ENCODE data around the gene GPC5. TPM values are rescaled to one million over a fixed set of nuclear protein-coding genes. Genes with fewer than 3 reads are reported as not detected.

The GPC5 gene
- total RNA-seq, 1 donor from 2014 or later, result 0.07 TPM

DNA sequence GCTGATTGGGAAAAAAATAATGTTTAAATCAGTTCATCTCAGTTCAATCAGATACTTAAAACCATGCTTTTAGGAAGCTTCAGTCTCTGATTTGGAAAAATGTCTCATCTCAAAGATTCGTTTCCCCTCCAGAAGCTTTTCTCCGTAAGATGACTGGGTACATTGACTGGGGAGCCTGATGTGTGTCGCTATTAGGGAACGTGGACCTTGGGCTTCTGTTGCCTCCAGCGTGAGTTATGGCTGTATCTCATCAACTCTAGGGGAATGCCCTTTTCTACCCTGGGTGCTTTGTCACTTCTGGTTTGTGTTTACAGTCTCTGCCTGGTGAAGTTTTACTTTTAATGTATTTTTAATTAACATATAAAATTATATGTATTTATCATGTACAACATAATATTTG lies 1192.7 kb downstream of the GPC5 start:
- no peak overlapping the region for H3K4me2 ChIP-seq
- no peak for DNase-seq (ENCODE audit: low spot score)
- no peaks in the 10 kb centered on the region for H3K27me3 ChIP-seq
- no peaks in the 10 kb centered on the region for H3F3A ChIP-seq (ENCODE audit: low read depth)
- no peaks in the 10 kb centered on the region for H4K20me1 ChIP-seq (ENCODE audit: low read depth)
- no peak overlapping the region for H3K27ac Mint-ChIP-seq
- peaks cover 7% of the 10 kb centered on the region for H3K4me1 Mint-ChIP-seq
- no peaks in the 10 kb centered on the region for H3K79me2 ChIP-seq (ENCODE audit: low read depth)
- no peaks in the 10 kb centered on the region for H3K36me3 Mint-ChIP-seq
- H3K4me1 ChIP-seq, result no peaks in the 10 kb centered on the region
- H3K9me3 ChIP-seq (ENCODE audit: low read depth), result no peaks in the 10 kb centered on the region
- no peak overlapping the region for H3K4me3 ChIP-seq
- H2AFZ ChIP-seq (replicated peaks), result no peak overlapping the region
- no peak overlapping the region for H3K27ac ChIP-seq
- H3K36me3 ChIP-seq, result no peaks in the 10 kb centered on the region
- no peak overlapping the region for H3K9ac ChIP-seq
- TF ChIP-seq EZH2phosphoT487 (IDR thresholded peaks at IDR 0.05) (no peak), EZH2 (IDR thresholded peaks at IDR 0.05) (no peak)
- TF ChIP-seq, protein P1, sequence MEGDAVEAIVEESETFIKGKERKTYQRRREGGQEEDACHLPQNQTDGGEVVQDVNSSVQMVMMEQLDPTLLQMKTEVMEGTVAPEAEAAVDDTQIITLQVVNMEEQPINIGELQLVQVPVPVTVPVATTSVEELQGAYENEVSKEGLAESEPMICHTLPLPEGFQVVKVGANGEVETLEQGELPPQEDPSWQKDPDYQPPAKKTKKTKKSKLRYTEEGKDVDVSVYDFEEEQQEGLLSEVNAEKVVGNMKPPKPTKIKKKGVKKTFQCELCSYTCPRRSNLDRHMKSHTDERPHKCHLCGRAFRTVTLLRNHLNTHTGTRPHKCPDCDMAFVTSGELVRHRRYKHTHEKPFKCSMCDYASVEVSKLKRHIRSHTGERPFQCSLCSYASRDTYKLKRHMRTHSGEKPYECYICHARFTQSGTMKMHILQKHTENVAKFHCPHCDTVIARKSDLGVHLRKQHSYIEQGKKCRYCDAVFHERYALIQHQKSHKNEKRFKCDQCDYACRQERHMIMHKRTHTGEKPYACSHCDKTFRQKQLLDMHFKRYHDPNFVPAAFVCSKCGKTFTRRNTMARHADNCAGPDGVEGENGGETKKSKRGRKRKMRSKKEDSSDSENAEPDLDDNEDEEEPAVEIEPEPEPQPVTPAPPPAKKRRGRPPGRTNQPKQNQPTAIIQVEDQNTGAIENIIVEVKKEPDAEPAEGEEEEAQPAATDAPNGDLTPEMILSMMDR (IDR thresholded peaks at IDR 0.05), result no peak
- H3K9me3 Mint-ChIP-seq, result no peaks in the 10 kb centered on the region
- H3K4me3 Mint-ChIP-seq, result no peak overlapping the region
- H3K27me3 Mint-ChIP-seq (ENCODE audit: insufficient read depth, low read depth), result no peaks in the 10 kb centered on the region

DNA sequence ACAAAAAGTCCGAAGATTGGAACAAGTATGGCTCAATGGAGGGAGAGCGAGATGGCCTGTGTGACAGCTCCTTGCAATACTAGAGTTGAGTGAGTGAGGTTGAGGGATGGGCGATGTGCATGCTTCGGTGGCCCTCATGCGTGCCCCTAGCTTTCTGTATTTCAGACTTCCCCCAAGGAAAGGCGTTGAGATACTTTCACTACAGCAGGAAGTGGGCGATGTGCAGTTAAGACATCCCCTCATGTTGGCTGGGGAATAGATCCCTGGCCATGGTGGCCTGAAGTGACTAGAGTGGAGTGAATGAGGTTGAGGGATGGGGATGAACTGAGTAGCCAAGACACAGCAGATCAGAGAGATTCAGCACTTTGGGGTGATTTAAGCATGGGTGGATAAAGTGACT lies 1194.3 kb downstream of the GPC5 start:
- Histone ChIP-seq H3K4me1 (no peaks in the 10 kb centered on the region), H3K27me3 (no peaks in the 10 kb centered on the region), H3K79me2 (ENCODE audit: low read depth) (no peaks in the 10 kb centered on the region), H3K27ac (no peak overlapping the region), H3K4me3 (no peak overlapping the region), H3K4me2 (no peak overlapping the region), H3K36me3 (no peaks in the 10 kb centered on the region), H4K20me1 (ENCODE audit: low read depth) (no peaks in the 10 kb centered on the region), H3K9me3 (ENCODE audit: low read depth) (no peaks in the 10 kb centered on the region), H3F3A (ENCODE audit: low read depth) (no peaks in the 10 kb centered on the region), H2AFZ (replicated peaks) (no peak overlapping the region), H3K9ac (no peak overlapping the region)
- Mint-ChIP-seq H3K9me3 (no peaks in the 10 kb centered on the region), H3K27ac (no peak overlapping the region), H3K4me1 (no peaks in the 10 kb centered on the region), H3K27me3 (ENCODE audit: insufficient read depth, low read depth) (no peaks in the 10 kb centered on the region), H3K36me3 (no peaks in the 10 kb centered on the region), H3K4me3 (no peak overlapping the region)
- no peak for DNase-seq (ENCODE audit: low spot score)
- no peak for TF ChIP-seq EZH2 (IDR thresholded peaks at IDR 0.05)
- TF ChIP-seq, protein P1 (IDR thresholded peaks at IDR 0.05), result no peak
- no peak for TF ChIP-seq EZH2phosphoT487 (IDR thresholded peaks at IDR 0.05)

DNA sequence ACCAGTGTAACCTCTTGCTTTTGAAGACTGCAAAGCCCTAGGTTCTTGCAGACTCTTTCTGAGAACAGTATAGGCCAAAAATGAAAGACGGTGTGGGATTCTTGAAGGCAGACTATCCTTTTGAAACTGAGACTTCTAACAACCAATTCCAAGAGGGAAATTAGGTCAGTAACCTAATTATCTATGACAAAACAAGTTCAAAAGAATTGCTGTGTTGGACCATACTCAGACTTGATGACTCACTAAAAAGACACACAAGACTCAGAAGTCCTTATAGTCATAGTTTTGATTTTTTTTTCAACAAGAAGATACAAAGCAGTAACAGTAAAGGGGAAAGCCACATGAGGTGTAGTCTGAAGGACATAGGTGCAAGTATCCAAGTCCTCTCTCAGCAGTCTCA lies 1204.1 kb downstream of the GPC5 start:
- Histone ChIP-seq H3K4me2 (no peak overlapping the region), H3K27ac (no peak overlapping the region), H3K36me3 (no peaks in the 10 kb centered on the region), H4K20me1 (ENCODE audit: low read depth) (no peaks in the 10 kb centered on the region), H3K79me2 (ENCODE audit: low read depth) (no peaks in the 10 kb centered on the region), H3K4me3 (no peak overlapping the region), H3K4me1 (no peaks in the 10 kb centered on the region), H3F3A (ENCODE audit: low read depth) (no peaks in the 10 kb centered on the region), H3K9ac (no peak overlapping the region), H2AFZ (replicated peaks) (no peak overlapping the region), H3K27me3 (no peaks in the 10 kb centered on the region), H3K9me3 (ENCODE audit: low read depth) (no peaks in the 10 kb centered on the region)
- no peak overlapping the region for H3K4me3 Mint-ChIP-seq
- H3K36me3 Mint-ChIP-seq, result no peaks in the 10 kb centered on the region
- TF ChIP-seq, protein P1 (IDR thresholded peaks at IDR 0.05), result no peak
- TF ChIP-seq EZH2 (IDR thresholded peaks at IDR 0.05) (no peak), EZH2phosphoT487 (IDR thresholded peaks at IDR 0.05) (no peak)
- H3K27me3 Mint-ChIP-seq (ENCODE audit: insufficient read depth, low read depth), result no peaks in the 10 kb centered on the region
- no peak overlapping the region for H3K27ac Mint-ChIP-seq
- no peak for DNase-seq (ENCODE audit: low spot score)
- no peaks in the 10 kb centered on the region for H3K4me1 Mint-ChIP-seq
- H3K9me3 Mint-ChIP-seq, result no peaks in the 10 kb centered on the region
